IPS-18c (cell line): ENCODE data around the gene RNF144B.
"Not testable (repeated sequence)": the region's sequence is repeated elsewhere in the genome, so short reads cannot be mapped to it uniquely, and the experiment has no call there.

ENCODE experiments used
- H3K4me3 ChIP-seq: 2 replicates; pipeline ENCODE4 v1.7.0; 2013; ENCODE audit warnings: low read depth, mild to moderate bottlenecking, low read length, moderate library complexity; ENCODE audit not compliant: insufficient read depth
- H3K9me3 ChIP-seq: one replicate; pipeline ENCODE4 v1.6.1; 2013; ENCODE audit warnings: mild to moderate bottlenecking, low read length, moderate library complexity; ENCODE audit not compliant: control insufficient read depth, insufficient read depth

The RNF144B gene

GRCh38 chr6:18454446-18454845, 67.3 kb downstream of the RNF144B start:
- Histone ChIP-seq H3K9me3 (no peaks in the 10 kb centered on the region), H3K4me3 (no peak overlapping the region)

DNA sequence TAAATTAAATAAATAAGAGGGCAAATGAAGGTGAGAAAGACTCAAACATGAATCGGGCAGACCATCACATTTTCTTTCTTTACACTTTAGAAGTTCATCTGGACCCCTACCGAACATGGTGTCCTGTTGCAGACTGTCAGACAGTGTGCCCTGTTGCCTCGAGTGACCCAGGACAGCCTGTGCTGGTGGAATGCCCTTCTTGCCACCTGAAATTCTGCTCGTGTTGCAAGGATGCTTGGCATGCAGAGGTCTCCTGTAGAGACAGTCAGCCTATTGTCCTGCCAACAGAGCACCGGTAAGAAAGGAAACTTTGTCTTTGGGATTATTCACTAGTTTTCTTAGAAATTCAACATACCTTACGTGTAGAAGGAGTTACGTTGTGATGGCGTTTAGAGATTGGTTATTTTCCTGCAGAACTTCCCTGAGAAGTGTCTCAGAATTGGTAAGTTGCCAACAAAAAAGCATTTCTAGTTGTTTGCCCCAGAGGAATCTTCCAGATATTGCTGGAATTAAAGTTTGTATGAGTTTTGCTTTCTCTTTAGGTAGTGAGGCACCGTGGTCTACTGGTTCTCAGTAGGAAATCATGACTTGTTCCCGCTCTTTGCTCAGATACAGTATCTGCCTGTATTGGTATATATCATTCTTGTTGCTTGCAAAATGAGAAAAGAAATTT, 70.1 kb downstream of the RNF144B start:
- no peaks in the 10 kb centered on the region for H3K9me3 ChIP-seq
- no peak overlapping the region for H3K4me3 ChIP-seq

GRCh38 chr6:18458086-18458485, 70.9 kb downstream of the RNF144B start:
- H3K9me3 ChIP-seq, H3K4me3 ChIP-seq: not testable (repeated sequence)

GRCh38 chr6:18463429-18463828, 76.3 kb downstream of the RNF144B start:
- no peaks in the 10 kb centered on the region for H3K9me3 ChIP-seq

GRCh38 chr6:18464176-18464575, 77.0 kb downstream of the RNF144B start:
- Histone ChIP-seq H3K9me3 (no peaks in the 10 kb centered on the region), H3K4me3 (no peak overlapping the region)

More at GRCh38 chr6:18463429-18463828, 76.3 kb downstream of the RNF144B start:
- no peak overlapping the region for H3K4me3 ChIP-seq

DNA sequence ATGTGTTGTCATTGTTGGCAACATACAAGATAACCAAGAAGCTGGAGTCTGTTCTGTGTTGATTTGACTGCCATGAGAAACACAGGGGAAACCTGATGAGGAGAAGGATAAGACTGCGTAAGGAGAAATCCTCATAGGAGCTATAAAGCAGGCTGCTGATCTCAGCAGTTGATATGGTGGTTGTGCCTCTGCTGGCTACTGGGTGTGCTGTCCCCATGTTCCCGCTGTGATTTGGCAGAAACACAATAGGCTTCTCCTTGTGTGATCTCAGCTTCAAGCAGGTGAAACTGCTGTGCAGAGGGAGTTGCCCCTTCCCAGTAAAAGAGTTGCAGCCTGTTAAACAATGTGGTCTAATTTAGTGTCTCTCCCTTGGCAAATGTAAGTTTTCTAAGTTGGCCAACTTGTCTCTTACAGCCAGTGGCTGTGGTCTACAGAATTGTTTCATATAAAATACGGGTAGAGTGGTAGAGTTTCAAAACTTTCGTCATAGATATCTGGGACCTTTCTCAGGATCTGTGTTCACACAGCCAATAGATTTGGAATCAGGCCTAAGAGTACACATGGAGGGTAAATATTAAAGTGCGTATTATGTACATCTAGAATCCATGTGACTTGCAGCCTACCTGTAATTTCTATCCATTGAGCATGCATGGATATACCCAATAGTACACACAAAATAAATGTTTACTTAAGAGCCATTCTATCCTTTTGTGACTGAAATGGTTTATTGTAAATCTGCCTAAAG, 78.4 kb downstream of the RNF144B start:
- H3K4me3 ChIP-seq: no peak overlapping the region
- no peaks in the 10 kb centered on the region for H3K9me3 ChIP-seq

- H3K4me3 ChIP-seq: no peak overlapping the region
- no peaks in the 10 kb centered on the region for H3K9me3 ChIP-seq
These were observed 80.8 kb downstream of the RNF144B start for GRCh38 chr6:18467741-18468502.

- Histone ChIP-seq H3K9me3 (no peaks in the 10 kb centered on the region), H3K4me3 (no peak overlapping the region)
These were observed 81.3 kb downstream of the RNF144B start for GRCh38 chr6:18468503-18468843.

GRCh38 chr6:18469536-18469935, 82.4 kb downstream of the RNF144B start:
- H3K9me3 ChIP-seq: no peaks in the 10 kb centered on the region
- no peak overlapping the region for H3K4me3 ChIP-seq

DNA sequence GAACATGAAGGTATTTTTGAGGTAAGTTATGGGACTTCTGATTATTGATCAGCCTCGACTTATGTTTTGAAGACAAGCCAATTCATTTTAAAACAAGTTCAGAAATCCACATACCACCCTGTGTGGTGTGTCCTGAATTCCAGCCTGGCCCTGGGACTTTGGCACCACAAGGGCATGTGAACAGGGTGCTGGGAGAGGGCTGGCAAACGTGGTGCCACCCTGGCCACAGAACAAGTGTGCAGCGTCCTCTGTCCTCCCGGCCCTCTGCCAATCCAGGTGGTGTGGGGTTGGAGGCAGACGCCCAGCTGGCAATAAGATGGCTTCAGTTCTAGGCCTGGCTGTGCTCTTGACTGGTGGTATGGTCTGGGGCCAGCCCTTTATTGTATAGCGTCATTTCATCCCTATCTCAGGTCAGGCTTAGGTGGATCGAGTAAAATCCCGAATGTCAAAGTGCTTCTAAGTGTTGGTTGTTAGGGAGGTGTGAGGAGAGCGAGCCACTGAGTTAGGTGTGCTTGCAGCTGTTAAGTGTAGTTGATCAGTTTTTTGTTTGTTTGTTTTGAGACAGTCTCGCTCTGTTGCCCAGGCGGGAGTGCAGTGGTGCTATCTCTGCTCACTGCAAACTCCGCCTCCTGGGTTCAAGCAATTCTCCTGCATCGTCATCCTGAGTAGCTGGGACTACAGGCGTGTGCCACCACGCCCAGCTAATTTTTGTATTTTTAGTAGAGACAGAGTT, 84.2 kb downstream of the RNF144B start:
- H3K9me3 ChIP-seq: no peaks in the 10 kb centered on the region
- no peak overlapping the region for H3K4me3 ChIP-seq

- no peaks in the 10 kb centered on the region for H3K9me3 ChIP-seq
- H3K4me3 ChIP-seq: no peak overlapping the region
These were observed 85.8 kb downstream of the RNF144B start for GRCh38 chr6:18472941-18473340.

DNA sequence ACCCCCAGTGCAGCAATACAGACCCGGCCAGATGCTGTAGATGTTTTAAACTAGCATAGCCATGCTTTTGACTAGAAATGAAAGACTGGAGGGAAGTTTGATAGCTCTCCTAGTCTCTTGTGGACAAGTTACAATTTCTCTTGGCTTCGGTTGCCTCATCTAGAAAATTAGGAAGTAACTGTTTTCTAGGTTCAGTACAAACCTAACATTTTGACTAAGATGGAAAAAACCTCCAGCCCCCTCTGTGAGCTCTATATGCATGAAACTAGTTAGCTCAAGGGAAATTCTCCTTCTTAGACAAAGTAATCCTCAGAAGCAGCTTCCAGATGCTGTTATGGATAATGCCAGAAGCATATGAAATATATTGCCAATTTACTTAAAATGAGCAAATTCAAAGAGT, 86.6 kb downstream of the RNF144B start:
- Histone ChIP-seq H3K9me3 (no peaks in the 10 kb centered on the region), H3K4me3 (no peak overlapping the region)

DNA sequence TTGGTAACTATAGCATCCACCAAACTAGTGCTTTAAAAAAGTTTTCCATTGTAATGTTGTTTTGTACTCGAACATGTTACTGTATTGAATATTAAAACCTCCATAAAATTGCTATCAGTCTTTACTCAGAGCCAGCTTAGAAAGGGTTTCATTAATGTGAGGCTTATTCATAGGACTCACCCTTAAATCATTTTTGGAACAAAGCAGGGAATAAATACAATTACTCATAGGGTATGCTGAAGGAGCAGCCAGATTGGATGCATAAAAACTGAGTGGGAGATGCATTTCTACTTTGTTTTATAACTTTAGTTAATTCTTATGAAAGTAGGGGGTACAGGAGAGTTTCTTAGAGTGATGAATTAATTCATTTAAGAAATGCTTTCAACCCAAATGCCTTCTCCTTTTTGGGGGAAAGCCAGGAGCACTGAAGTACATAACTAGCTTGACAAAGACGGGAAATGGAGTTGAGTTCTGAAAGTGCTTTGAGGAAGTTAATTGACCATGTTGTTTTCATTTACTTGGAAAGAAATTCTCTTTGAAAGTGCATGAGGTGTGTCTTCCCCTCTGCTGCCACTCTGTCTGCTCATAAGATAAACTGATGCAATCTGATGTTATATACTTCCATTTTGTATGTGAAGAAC, 90.3 kb downstream of the RNF144B start:
- Histone ChIP-seq H3K4me3 (no peak overlapping the region), H3K9me3 (no peaks in the 10 kb centered on the region)

- Histone ChIP-seq H3K9me3 (no peaks in the 10 kb centered on the region), H3K4me3 (no peak overlapping the region)
These were observed 91.5 kb downstream of the RNF144B start for GRCh38 chr6:18478610-18479009.

DNA sequence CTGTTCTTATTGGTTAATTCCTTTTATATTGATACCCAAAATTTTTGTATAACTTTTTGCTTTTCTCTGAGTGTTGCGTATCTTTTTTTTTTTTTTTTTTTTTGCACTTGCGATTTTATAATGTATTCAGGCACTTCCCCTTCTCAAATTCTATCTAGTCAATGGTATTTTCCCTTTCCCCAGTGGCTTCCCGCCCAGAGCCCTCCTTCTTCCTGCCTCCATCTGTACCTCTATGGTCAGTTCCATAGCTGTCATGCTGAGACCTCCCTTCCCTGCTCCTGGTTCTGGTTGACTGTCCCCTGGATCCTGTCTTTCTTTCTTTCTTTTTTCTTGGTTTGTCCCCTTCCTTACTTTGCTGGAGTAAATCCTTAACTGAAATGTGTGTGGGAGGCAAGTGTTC, 94.7 kb downstream of the RNF144B start:
- no peaks in the 10 kb centered on the region for H3K9me3 ChIP-seq
- H3K4me3 ChIP-seq: no peak overlapping the region

- Histone ChIP-seq H3K4me3 (no peak overlapping the region), H3K9me3 (no peaks in the 10 kb centered on the region)
These were observed 98.7 kb downstream of the RNF144B start for GRCh38 chr6:18485660-18486435.
